Effector CD4-positive, alpha-beta T cell (primary cell): ENCODE data around the gene PRKCB.
"Not testable (repeated sequence)": the region's sequence is repeated elsewhere in the genome, so short reads cannot be mapped to it uniquely, and the experiment has no call there.

Experiments used
- DNase-seq: peaks from one replicate; pipeline ENCODE4 v3.0.0-alpha.2; 2020

PRKCB gene

GRCh38 chr16:24188751-24189318 lies 353.1 kb downstream of the PRKCB start:
- DNase-seq: no peak

- no peak for DNase-seq
These were observed 354.2 kb downstream of the PRKCB start for GRCh38 chr16:24189941-24190340.

- no peak for DNase-seq
These were observed 356.2 kb downstream of the PRKCB start for GRCh38 chr16:24191876-24192402.

DNA sequence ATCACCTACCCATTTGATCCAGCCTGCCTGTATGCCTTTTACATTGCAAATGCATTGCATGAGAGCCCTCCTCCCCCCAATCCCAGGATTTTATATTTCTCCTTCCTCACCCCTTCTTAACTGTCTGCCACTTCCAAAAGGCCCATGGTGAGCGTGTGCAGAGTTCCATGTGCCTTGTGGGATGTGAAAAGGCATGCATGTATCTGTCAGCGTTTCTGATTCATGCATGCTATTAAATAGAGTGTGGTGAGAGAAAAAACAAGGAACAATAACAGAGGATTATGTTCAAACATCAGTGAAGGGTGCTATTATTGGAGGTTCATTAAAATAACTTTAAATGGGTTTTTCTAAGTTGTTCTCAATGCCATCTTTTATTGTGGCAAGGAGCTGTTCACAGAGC lies 359.4 kb downstream of the PRKCB start:
- DNase-seq: no peak

GRCh38 chr16:24198807-24199533 lies 363.2 kb downstream of the PRKCB start:
- DNase-seq: no peak

DNA sequence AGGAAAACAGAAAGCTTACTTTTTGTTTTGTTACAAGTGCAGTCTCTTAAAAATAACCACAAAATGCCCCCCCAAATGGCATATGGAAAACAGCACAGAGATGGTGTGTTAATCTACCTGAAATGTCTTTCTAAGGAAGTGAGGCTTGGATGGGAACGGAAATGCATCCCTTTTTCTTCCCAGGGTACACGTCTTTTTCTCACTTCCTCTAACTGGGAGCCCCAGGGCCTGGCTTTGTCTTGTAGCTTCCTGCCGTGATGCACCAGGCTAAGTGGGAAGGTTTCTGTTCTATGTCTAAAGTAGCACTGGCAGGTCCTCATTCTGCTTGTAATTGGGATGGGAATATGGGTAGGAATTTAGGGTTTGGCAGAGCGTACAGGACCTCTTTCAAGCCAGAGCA lies 367.9 kb downstream of the PRKCB start:
- no peak for DNase-seq

- no peak for DNase-seq
These were observed 368.4 kb downstream of the PRKCB start for GRCh38 chr16:24204150-24204665.

- no peak for DNase-seq
These were observed 371.1 kb downstream of the PRKCB start for GRCh38 chr16:24206926-24207325.

DNA sequence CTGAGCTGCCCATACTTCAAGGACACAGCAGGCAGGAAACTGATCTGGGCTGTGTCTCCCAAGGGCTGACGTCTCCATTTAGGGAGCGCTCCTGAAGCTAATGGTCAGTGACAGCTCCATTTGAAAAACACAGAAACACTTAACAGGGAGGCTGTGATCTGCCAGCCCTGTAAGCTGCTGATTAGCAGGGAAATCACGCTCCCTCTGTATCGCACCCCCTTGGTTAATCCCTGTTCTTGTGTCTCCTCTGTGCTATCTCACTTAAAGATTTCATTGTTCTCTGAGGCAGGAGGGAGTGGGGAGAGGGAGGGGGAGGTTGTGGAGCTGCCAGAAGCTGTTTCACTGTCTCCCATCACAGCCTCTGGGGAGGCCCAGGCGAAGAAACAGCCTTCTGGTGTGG lies 372.9 kb downstream of the PRKCB start:
- no peak for DNase-seq

- no peak for DNase-seq
These were observed 379.2 kb downstream of the PRKCB start for GRCh38 chr16:24214992-24215391.

DNA sequence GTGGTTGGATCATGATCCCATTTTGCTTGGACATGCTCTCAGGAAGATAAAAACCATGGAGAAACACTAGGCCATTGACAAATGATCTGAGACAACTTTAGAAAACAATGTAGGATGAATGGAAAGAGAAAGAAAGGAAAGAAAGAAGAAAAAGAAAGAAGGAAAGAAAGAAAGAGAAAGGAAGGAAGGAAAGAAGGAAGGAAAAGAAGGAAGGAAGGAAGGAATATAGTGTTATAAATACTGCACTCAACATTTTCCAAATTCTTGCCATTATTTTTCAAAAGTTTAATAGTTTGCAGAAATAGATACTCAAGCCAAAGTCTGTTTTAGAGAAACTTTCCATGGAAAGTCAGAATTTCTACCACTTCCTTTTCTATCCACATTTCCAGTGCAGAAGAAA lies 381.2 kb downstream of the PRKCB start:
- DNase-seq: no peak

DNA sequence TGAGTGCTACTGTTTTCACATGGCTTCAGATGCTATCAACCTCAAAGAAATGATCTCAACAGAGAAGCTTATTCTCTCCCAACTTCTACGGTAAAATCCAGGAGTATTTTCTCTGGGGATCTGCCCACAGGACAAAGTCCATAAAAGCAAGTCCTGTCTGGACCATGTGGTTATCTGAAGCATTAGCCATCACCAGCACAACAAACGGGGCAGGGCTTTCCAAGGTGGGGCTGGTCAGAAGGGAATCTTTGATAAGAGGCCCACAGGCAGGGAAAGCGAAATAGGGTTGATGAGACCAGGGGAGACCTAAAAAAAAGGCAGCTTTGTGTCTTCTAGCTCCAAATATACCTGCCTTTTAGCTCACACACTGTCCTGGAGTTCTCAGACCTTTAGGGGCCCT lies 381.7 kb downstream of the PRKCB start:
- no peak for DNase-seq

DNA sequence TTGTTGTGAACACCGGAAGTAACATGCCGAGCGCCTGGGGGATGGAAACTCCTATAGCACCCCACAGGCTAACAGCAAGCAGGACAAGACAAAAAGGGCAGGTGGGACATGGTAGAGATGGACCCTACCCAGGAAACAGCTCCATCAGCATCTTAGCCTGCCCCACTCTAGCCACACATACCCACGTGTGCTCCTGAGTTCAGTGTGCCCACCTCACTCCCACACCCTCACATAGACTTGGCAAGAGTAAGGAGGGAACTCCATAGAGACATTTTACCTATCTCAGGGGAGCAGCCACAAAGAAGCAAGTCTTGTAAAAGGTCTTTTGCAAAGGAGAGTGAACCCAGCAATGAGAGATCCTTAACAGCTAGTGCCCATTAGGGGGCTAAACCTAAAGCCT lies 382.5 kb downstream of the PRKCB start:
- no peak for DNase-seq

- no peak for DNase-seq
These were observed 385.4 kb downstream of the PRKCB start for GRCh38 chr16:24221219-24221618.

GRCh38 chr16:24228514-24228913 lies 392.7 kb downstream of the PRKCB start:
- DNase-seq: no peak

GRCh38 chr16:24232936-24233335 lies 397.2 kb downstream of the PRKCB start:
- no peak for DNase-seq

DNA sequence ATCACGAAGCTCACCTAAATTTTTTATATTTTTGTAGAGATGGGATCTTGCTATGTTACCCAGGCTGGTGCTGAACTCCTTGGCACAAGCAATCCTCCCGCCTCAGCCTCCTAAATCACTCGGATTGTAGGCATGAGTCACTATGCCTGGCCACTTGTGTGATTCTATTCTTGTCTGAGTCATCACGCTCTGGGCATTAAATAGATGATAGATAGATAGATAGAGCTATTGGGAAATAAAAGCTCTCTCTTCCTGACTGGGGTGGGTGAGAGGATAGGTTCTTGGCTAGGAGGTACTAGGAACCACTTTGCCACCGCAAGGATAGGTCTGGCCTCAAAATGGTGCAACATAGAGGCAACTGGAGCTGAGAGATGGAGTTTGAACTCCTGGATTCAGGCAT lies 399.0 kb downstream of the PRKCB start:
- DNase-seq: no peak

GRCh38 chr16:24235806-24236205 lies 400.0 kb downstream of the PRKCB start:
- DNase-seq: no peak

DNA sequence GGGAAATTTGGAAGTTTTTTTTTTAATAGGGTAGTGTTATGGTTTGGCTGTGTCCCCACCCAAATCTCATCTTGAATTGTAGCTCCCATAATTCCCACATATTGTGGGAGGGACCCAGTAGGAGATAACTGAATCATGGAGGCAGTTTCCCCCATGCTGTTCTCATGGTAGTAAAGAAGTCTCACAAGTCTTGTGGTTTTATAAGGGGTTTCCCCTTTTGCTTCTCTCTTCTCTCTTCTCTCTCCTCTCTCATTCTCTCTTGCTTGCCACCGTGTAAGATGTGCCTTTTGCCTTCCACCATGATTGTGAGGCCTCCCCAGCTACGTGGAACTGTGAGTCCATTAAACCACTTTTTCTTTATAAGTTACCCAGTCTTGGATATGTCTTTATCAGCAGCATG lies 403.1 kb downstream of the PRKCB start:
- not testable (repeated sequence) for DNase-seq

- no peak for DNase-seq
These were observed 411.3 kb downstream of the PRKCB start for GRCh38 chr16:24246911-24247607.

DNA sequence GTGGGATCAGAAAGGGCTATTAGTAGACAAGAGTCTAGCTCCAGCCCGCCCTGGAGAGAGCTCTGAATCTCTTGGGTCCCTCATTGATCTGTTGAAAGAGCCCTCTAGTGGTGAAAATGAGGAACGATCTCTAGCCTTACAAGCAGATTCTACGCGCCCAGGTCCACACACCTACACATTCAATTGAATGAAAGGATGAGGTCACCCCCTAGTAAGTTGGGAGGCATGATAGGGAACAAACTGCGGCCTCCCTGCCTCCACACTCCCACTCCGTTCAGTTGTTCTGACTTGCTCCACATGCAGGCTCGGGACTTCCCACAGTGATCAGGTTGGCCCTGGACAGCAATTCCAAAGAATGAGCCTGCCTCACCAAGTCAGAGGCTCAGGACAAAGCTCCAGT lies 417.4 kb downstream of the PRKCB start:
- peak; percentile 23 for DNase-seq

- DNase-seq: peak; percentile 33
These were observed 419.9 kb downstream of the PRKCB start, which contains the start of gene CACNG3 for GRCh38 chr16:24255456-24256371. Gene CACNG3, plus strand, starts transcription at chr16:24256335. Its CDS starts 420 bp downstream, at chr16:24256755.
